SK-N-SH treated with all-trans-retinoic acid at 6 μM for 48 hours (cell line): ENCODE data around the gene WDR48.

ENCODE experiments used
- ATAC-seq: fragments of 200-7000 bp; cut with Tn5 transposase; 3 replicates; pipeline ENCODE4 v1.9.1; 2020; ENCODE audit warnings: mild to moderate bottlenecking, moderate library complexity
- ARNTL ChIP-seq: fragments of 450-650 bp; formaldehyde crosslinking; IDR thresholded peaks from 2 replicates; pipeline ENCODE4 v1.5.0; 2020; ENCODE audit warnings: low read depth, mild to moderate bottlenecking, moderate library complexity, borderline replicate concordance
- BACH2 ChIP-seq: fragments of 250-450 bp; sonication (Bioruptor Pico); IDR thresholded peaks from 2 replicates; pipeline ENCODE4 v1.9.0; 2021; ENCODE audit warnings: mild to moderate bottlenecking, borderline replicate concordance
- CSDC2 ChIP-seq: fragments of 250-450 bp; sonication (Bioruptor Pico); IDR thresholded peaks from 2 replicates; pipeline ENCODE4 v1.5.0; 2020; ENCODE audit warnings: mild to moderate bottlenecking, moderate library complexity
- GLIS3 ChIP-seq: fragments of 250-450 bp; sonication (Bioruptor Pico); IDR thresholded peaks from 2 replicates; pipeline ENCODE4 v1.5.0; 2020; ENCODE audit warnings: mild to moderate bottlenecking, moderate library complexity
- ISL1 ChIP-seq: fragments of 250-450 bp; sonication (Bioruptor Pico); IDR thresholded peaks from 2 replicates; pipeline ENCODE4 v2.1.2; 2022; ENCODE audit warnings: mild to moderate bottlenecking, moderate library complexity
- OSR1 ChIP-seq: fragments of 250-450 bp; sonication (Bioruptor Pico); IDR thresholded peaks from 2 replicates; pipeline ENCODE4 v1.8.0; 2022; ENCODE audit warnings: moderate library complexity, mild to moderate bottlenecking, inconsistent platforms
- RARB ChIP-seq: fragments of 250-450 bp; sonication (Bioruptor Pico); IDR thresholded peaks from 2 replicates; pipeline ENCODE4 v1.8.0; 2021; ENCODE audit warnings: mild to moderate bottlenecking, moderate library complexity
- SNAI2 ChIP-seq: fragments of 250-450 bp; sonication (Bioruptor Pico); IDR thresholded peaks from 2 replicates; pipeline ENCODE4 v1.5.0; 2020; ENCODE audit warnings: mild to moderate bottlenecking, moderate library complexity
- TCF4 ChIP-seq: fragments of 250-450 bp; sonication (Bioruptor Pico); IDR thresholded peaks from 2 replicates; pipeline ENCODE4 v1.8.0; 2021; ENCODE audit warnings: mild to moderate bottlenecking, moderate library complexity, borderline replicate concordance
- TOX ChIP-seq: fragments of 250-450 bp; sonication (Bioruptor Pico); IDR thresholded peaks from 2 replicates; pipeline ENCODE4 v1.8.0; 2021; ENCODE audit warnings: mild to moderate bottlenecking, moderate library complexity, borderline replicate concordance
- ZC3H10 ChIP-seq: fragments of 250-450 bp; sonication (Bioruptor Pico); IDR thresholded peaks from 2 replicates; pipeline ENCODE4 v1.5.1; 2021; ENCODE audit warnings: mild to moderate bottlenecking, moderate library complexity
- ZFP3 ChIP-seq: fragments of 250-450 bp; sonication (Bioruptor Pico); IDR thresholded peaks from 2 replicates; pipeline ENCODE4 v1.5.0; 2020; ENCODE audit warnings: mild to moderate bottlenecking, moderate library complexity
- ZFP30 ChIP-seq: fragments of 450-650 bp; formaldehyde crosslinking; IDR thresholded peaks from 2 replicates; pipeline ENCODE4 v1.5.0; 2022; ENCODE audit warnings: mild to moderate bottlenecking, moderate library complexity
- TF ChIP-seq, protein P1 (sequence below): fragments of 250-450 bp; sonication (Bioruptor Pico); IDR thresholded peaks from 2 replicates; pipeline ENCODE4 v1.8.0; 2020; ENCODE audit warnings: mild to moderate bottlenecking, moderate library complexity, borderline replicate concordance
- TF ChIP-seq, protein P2 (sequence below): fragments of 250-450 bp; sonication (Bioruptor Pico); IDR thresholded peaks from 2 replicates; pipeline ENCODE4 v1.5.1; 2021; ENCODE audit warnings: mild to moderate bottlenecking, moderate library complexity
- TF ChIP-seq, protein P3 (sequence below): fragments of 250-450 bp; sonication (Bioruptor Pico); IDR thresholded peaks from 2 replicates; pipeline ENCODE4 v1.5.1; 2020; ENCODE audit warnings: low read depth, mild to moderate bottlenecking, moderate library complexity
- TF ChIP-seq, protein P4 (sequence below): fragments of 250-450 bp; sonication (Bioruptor Pico); IDR thresholded peaks from 2 replicates; pipeline ENCODE4 v1.8.0; 2021; ENCODE audit warnings: low read depth, mild to moderate bottlenecking, moderate library complexity, borderline replicate concordance

The WDR48 gene

DNA sequence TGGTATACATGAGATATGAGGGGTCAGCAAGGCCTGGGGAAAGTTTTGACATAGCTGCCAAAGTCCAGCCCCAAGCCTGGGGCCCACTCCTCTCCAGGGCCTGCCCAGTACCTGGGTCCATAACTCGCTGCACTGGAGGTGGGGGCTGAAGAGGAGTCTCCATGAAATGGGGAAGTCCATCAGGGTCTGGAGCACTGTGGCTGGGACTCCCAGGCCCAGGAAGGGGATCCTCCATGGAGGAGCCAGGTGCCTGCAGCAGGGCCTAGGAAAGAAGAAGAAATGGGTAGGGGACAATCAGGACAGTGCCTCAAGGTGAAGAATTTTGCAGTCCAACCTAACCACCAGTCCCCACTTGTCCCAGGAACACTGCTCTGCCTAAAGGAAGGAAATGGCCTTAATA lies 47.4 kb downstream of the WDR48 start:
- no peak for ATAC-seq
- no peak for TF ChIP-seq RARB (CRISPR knock-in tag)
- TF ChIP-seq SNAI2 (CRISPR knock-in tag), result no peak
- TF ChIP-seq ISL1 (CRISPR knock-in tag), result no peak
- TF ChIP-seq, protein P1, sequence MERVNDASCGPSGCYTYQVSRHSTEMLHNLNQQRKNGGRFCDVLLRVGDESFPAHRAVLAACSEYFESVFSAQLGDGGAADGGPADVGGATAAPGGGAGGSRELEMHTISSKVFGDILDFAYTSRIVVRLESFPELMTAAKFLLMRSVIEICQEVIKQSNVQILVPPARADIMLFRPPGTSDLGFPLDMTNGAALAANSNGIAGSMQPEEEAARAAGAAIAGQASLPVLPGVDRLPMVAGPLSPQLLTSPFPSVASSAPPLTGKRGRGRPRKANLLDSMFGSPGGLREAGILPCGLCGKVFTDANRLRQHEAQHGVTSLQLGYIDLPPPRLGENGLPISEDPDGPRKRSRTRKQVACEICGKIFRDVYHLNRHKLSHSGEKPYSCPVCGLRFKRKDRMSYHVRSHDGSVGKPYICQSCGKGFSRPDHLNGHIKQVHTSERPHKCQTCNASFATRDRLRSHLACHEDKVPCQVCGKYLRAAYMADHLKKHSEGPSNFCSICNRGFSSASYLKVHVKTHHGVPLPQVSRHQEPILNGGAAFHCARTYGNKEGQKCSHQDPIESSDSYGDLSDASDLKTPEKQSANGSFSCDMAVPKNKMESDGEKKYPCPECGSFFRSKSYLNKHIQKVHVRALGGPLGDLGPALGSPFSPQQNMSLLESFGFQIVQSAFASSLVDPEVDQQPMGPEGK (CRISPR knock-in tag), result no peak
- TF ChIP-seq OSR1 (CRISPR knock-in tag), result no peak
- TF ChIP-seq, protein P2, sequence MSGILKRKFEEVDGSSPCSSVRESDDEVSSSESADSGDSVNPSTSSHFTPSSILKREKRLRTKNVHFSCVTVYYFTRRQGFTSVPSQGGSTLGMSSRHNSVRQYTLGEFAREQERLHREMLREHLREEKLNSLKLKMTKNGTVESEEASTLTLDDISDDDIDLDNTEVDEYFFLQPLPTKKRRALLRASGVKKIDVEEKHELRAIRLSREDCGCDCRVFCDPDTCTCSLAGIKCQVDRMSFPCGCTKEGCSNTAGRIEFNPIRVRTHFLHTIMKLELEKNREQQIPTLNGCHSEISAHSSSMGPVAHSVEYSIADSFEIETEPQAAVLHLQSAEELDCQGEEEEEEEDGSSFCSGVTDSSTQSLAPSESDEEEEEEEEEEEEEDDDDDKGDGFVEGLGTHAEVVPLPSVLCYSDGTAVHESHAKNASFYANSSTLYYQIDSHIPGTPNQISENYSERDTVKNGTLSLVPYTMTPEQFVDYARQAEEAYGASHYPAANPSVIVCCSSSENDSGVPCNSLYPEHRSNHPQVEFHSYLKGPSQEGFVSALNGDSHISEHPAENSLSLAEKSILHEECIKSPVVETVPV (CRISPR knock-in tag), result no peak

DNA sequence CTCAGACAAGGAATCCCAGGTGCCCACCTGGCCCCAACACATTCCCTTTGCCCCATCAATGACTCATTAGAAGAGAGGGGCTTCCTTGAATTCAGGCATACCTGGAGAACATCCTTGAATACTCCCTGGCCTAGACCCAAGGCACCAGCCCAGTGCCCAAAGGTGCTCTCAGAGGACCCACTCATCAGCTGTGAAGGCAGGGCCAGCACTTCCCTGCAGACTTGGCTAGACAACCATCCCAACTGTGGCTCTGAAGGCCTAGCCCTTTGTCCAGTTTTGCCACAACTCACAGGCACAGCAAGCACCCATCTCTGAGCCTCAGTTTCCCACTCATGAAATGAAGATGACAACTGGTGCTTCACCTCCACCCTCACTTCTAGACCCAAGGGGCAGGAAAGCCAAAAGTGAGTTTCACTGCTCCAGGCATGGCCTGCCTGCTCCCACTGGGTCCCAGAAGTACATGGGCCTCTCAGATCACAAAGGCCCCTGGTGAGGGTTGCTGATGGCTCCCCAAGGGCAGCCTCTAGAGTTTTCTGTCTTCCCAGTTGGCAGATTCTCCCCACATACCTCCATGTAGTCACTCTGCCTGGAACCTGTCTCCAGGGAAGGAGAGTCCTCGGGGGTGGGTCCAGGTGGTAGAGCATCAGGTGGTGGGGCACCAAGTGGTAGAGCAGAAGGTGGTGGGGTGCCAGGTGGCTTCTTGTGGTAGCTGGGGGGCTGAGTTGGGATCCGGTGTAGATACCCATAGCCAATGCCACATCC lies 48.1 kb downstream of the WDR48 start:
- TF ChIP-seq, protein P2 (CRISPR knock-in tag), result no peak
- TF ChIP-seq, protein P1 (CRISPR knock-in tag), result no peak
- TF ChIP-seq TOX (CRISPR knock-in tag), result no peak
- no peak for TF ChIP-seq CSDC2 (CRISPR knock-in tag)
- TF ChIP-seq ZC3H10 (CRISPR knock-in tag), result no peak
- TF ChIP-seq TCF4, result no peak
- no peak for TF ChIP-seq SNAI2 (CRISPR knock-in tag)
- TF ChIP-seq OSR1 (CRISPR knock-in tag), result no peak
- no peak for TF ChIP-seq ARNTL (CRISPR knock-in tag)
- TF ChIP-seq ZFP3 (CRISPR knock-in tag), result no peak
- no peak for TF ChIP-seq BACH2 (CRISPR knock-in tag)
- no peak for TF ChIP-seq ISL1 (CRISPR knock-in tag)
- TF ChIP-seq ZFP30, result no peak
- no peak for TF ChIP-seq RARB (CRISPR knock-in tag)
- TF ChIP-seq GLIS3, result no peak
- ATAC-seq, result no peak

DNA sequence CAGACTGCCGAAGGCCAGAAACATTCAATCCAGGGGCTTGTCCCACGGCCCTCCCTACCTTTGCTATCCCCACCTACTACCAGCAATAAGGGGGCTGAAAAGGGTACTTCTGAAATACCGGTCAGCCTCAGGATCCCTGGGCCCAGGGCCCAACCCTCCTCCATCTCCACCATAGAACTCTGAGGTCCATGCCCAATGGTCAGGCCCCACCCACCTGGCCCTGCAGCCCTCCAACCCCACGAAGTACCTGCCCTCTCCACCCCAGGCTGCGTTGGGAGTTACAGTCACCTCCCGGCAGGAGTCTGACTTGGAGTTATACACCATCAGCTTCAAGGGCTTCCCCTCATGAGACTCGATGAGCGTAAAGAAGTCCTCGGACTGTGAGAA lies 48.7 kb downstream of the WDR48 start:
- TF ChIP-seq ISL1 (CRISPR knock-in tag) (no peak), BACH2 (CRISPR knock-in tag) (no peak), TOX (CRISPR knock-in tag) (no peak), ZFP30 (no peak), ARNTL (CRISPR knock-in tag) (no peak), TCF4 (no peak), ZC3H10 (CRISPR knock-in tag) (no peak), ZFP3 (CRISPR knock-in tag) (no peak), CSDC2 (CRISPR knock-in tag) (no peak), OSR1 (CRISPR knock-in tag) (no peak)
- TF ChIP-seq, protein P3, sequence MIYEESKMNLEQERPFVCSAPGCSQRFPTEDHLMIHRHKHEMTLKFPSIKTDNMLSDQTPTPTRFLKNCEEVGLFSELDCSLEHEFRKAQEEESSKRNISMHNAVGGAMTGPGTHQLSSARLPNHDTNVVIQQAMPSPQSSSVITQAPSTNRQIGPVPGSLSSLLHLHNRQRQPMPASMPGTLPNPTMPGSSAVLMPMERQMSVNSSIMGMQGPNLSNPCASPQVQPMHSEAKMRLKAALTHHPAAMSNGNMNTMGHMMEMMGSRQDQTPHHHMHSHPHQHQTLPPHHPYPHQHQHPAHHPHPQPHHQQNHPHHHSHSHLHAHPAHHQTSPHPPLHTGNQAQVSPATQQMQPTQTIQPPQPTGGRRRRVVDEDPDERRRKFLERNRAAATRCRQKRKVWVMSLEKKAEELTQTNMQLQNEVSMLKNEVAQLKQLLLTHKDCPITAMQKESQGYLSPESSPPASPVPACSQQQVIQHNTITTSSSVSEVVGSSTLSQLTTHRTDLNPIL (CRISPR knock-in tag), result no peak
- TF ChIP-seq, protein P1 (CRISPR knock-in tag), result no peak
- TF ChIP-seq, protein P4, sequence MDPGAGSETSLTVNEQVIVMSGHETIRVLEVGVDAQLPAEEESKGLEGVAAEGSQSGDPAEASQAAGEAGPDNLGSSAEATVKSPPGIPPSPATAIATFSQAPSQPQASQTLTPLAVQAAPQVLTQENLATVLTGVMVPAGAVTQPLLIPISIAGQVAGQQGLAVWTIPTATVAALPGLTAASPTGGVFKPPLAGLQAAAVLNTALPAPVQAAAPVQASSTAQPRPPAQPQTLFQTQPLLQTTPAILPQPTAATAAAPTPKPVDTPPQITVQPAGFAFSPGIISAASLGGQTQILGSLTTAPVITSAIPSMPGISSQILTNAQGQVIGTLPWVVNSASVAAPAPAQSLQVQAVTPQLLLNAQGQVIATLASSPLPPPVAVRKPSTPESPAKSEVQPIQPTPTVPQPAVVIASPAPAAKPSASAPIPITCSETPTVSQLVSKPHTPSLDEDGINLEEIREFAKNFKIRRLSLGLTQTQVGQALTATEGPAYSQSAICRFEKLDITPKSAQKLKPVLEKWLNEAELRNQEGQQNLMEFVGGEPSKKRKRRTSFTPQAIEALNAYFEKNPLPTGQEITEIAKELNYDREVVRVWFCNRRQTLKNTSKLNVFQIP (CRISPR knock-in tag), result no peak
- ATAC-seq, result no peak
